HL-60/S4 treated with retinoic acid at 250 ng/mL for 4 days and 3 days (cell line): ENCODE results near the gene TMEM184B.

Experiments used
- in situ Hi-C: fragments of 300-500 bp; cut with MboI; formaldehyde crosslinking; loops from 2 replicates; pipeline ENCODE4 v1.7.0; 2022; ENCODE audit warnings: low sequenced_read_pairs

The TMEM184B gene

DNA sequence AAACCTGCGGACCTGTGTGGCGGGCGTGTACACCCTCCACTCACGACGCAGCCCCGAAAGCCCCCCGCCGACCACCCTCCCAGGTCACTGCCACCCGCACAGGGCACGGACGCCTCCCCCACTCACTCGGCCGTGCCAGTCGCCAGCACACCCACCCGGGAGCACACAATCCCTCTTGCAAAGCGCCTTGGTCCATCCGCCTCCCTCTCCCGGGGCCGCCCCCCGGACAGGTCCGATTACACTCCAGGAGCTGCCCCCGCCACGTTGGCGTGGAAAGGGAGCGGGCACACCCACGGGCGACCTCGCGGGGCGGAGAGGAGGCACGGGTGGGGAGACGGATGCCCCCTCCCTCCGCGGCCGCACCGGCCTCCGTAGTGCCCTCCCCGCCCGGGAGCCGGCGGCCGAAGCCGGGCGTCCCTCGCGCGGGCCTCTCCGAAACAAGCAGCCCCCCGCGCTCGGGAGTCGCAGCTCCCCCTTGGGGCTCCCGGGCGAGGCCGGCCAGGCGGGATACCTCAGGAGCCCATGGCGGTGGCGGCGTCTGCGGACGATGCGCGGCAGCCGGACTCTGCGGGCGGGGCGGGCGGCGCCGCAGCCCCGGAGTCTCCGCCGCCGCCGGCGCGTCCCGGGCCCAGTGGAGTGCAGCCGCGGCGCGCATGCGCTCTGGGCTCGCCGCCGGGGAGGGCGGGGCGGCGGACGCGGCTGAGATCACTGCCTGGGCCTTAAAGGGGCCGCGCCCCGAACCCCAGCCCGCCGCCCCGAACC lies at the start of gene TMEM184B:
Gene TMEM184B, minus strand, starts transcription at position 638 of the 762 bp plus-strand sequence. CDS start 25,049 bp downstream, outside the sequence.
- in situ Hi-C loops = no loop called here

DNA sequence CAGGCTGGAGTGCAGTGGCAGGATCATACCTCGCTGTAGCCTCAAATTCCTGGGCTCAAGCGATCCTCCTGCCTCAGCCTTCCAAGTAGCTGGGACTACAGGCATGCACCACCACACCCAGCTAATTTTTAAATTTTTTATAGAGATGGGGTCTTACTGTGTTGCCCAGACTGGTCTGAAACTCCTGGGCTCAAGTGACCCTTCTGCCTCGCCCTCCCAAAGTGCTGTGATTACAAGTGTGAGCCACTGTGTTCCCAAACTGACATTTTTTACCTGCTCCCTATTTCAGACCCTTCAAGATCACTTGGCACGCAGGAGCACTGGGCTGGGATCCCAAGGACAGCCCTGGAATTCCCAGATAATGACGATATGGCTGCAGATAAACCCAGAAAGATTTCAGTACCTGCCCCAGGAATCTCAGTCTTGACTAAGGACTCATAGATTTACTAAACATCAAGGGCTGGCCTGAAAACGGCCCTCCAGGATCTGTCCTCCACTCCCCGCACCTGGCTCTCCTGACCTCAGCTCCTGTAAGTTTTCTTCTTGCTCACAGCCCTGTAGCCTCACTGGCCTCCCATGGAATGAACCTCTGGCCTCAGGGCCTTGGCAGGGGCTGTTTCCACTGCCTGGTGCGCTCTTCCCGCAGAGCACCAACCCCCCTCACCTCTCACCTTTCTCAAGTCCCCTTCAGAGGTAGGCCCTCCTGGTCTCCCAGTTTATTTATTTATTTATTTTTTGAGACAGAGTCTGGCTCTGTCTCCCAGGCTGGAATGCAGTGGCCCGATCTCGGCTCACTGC lies 48.0 kb upstream of the TMEM184B start:
- in situ Hi-C loops = no loop called here

DNA sequence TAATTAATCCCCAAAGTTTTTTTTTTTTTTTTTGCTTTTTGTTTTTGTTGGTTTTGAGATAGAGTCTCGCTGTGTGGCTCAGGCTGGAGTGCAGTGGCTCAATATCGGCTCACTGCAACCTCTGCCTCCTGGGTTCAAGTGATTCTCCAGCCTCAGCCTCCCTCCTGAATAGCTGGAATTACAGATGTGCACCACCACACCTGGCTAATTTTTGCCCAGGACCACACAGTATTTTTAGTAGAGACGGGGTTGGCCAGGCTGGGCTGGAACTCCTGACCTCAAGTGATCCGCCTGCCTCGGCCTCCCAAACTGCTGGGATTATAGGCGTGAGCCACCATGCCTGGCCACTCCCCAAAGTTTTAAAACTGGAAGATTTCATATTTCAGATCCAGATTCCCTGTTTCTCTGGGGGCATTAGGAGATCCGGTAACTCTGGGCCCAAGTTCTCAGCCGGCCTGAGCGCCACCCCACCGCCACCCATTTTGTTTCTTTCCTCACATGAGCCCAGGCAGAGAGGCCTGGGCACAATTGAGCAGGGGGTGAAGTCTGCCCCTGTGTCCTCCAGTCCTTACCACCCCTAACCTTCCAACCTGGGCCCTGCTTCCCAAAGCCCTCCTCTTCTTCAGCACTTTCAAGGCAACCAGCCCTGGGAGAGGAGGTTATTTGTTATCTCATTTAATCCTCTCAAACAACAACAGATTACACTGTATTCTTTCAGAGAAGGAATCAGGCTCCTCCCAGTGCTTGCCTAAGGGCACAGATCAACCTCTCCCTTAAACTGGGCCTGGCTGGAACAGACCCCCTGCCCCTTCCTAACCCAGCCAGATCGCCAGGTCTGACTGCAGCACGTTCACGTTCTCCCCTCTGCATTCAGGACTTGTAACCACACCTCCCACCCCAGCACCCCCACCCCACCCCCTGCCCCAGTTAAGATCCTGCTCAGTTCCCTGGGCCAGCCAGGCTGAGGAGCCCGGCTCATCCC lies 46.3 kb upstream of the TMEM184B start:
- in situ Hi-C loops = no loop called here

DNA sequence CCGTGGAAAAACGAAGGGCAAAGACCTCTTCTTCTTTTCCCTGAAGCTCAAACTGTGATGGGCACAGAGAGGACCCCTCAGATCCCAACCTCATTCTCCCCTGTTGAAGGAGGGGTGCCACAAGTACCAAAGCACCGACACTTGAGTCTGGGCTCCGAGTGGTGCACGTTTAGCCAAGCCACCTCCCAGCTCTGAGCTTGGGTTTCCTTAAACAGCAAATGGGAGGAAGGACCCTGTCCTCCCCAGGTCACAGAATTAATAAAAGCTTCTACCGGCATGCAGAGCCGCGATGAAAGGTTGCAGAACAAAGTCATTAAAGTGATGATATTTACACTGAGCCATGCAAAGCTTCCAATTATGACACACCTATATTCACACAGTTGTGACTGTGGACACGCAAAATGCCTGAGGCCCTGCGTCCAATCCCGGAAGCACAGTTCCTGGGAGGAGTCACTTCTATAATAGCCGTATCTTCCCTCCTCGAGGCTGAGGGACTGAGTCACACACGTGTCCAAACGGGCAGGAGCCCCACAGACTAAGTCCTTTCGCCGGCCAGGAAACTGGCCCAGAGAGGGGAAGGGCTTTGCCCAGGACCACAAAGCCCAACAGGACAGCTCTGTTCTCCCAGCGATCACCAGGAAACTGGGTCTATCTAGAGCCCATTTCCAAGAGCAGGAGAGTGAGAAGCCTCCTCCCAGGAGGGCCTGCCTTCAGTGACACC lies 45.3 kb upstream of the TMEM184B start:
- in situ Hi-C loops = no loop called here

DNA sequence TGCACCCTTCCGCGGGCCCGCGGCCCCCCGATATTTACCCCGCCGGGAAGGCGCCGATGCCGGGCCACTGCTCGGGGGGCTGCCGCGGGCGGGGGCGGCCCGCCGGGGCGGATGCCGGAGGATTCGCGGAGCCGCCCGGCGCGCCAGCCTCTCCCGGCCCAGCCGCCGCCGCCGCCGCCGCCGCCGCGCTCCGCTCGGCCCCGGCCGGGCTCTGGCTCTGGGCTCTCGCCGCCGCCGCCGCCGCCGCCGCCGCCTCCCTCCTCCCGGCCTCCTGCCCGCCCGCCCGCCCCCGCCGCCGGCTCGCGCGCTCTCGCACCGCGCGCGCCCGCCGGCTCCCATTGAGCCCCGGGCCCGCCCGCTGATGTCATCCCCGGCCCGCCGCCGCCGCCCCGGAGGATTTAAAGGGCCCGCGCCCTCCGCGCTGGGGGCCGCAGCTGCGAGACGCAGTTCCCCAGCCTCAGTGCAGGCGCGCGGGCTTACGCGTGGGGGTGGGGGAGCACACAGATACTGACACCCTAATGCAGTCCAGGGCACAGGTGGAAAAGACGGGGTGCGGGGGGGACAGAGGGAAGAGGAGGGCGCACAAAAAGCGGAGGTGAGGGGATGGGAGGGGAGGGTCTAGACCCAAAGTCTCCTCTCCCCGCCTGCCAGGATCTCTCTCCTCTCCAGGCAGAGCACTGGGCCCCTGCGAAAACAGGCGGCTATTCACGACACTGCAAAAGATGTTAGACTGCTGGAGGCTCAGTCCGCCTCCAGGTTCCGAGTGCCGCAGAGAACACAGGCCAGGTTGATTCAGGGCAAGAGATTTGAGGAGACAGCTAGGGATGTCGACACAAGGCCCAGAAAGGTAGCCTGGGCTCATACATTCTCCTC lies 44.5 kb upstream of the TMEM184B start, which contains the start of gene CSNK1E:
Gene CSNK1E, minus strand, starts transcription at position 312 of the 873 bp plus-strand sequence. CDS start 3,276 bp downstream, outside the sequence.
- in situ Hi-C loops = no loop called here

DNA sequence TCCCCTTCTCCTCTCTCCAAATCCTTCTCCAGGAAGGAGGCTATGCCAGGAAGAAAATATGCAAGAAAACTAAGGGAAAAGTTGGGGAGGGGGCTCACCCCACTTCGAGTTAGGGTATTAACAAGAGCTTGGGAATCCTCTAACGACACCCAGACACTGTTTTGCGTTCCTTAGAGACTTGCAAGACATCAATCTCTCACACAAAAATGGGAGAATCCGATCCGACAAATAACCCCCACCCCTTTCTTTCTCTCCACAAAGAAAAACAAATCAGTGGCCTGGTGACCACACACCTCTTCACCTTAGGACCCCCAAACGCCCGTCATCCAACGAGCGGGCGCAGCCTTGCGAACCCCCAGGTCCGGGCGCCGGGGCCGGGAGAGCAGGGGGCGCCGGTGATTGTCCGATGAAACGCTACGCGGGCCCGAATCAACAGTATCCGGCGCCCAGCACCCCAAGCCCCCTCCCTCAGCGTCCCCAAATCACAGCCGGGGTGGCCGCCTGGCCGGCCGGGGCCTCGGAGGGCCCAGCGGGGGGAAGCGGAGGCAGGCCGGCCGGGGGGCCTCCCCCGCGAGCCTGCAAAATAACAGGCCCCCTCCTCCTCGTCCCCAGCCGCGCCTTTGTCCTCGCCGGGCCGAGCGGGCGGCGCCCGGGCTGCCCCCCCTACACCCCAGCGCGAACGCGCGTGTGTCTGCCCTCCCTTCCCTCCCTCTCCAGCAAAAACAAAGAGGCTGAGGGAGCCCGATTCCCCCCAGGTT lies 43.7 kb upstream of the TMEM184B start:
- in situ Hi-C loops = no loop called here

DNA sequence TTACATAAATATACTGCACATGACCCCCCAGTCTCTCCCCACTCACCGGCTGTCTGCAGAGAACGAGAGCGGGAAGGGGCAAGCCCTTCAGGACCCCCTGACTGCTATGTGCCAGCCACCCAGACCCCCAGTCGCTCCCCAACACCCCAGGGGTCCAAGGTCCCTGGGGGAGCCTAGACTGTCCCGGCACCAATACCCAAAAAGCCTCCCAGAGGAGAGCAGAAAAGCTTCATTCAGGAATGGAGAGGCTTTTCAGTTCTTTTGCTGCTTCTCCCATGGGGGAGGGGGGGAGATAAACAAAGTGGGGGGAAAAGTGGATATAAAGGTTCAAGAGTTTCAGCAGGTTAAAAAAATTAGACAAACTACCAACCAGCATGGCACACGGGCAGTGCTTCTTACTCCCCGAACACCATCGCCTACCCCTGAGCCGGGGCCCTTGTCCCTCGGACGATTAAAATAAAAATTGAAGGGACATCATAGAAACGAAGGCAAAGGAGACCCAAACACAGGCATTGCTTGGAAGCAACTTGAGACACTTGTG lies 43.1 kb upstream of the TMEM184B start:
- in situ Hi-C loops = no loop called here

DNA sequence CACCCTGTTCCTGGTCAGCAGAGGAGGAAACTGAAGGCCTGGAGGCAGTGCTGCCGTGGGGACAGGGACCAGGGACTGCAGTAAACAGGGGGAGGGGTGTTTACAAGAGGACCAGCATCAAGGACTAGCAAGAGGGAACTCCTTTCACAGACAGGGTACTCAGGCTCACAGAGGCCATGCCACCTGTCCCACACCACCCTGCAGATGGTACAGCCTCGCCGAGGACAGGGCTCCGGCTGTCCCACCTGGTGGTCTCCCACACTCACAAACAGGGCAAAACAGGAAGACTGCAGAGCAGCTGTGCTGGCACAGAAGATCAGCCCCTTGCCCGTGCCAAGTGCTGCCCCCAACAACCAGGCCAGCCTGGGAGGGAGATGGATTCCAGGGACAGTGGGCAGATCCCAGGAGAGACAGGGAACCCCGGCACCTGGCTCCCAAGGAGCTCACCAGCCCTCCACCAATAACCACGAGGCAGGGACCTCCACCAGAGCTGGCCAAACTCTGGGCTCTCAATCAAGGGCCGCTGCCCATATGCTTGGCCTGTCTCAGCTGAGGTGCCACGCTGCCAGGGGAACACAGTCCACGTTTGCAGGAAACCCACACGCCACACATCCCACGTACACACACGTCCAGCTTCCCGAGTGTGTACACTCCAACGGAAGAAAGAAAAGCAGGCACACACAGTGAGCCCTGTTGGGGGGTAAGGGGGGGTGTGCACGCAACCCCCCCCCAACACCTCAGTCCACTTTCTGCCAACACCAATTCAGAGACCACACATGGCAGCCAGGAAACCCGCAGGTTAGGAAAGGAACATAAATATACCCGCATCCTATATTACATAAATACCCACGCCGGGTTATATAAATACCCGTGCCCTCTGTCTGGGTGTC lies 42.4 kb upstream of the TMEM184B start:
- in situ Hi-C loops = no loop called here

DNA sequence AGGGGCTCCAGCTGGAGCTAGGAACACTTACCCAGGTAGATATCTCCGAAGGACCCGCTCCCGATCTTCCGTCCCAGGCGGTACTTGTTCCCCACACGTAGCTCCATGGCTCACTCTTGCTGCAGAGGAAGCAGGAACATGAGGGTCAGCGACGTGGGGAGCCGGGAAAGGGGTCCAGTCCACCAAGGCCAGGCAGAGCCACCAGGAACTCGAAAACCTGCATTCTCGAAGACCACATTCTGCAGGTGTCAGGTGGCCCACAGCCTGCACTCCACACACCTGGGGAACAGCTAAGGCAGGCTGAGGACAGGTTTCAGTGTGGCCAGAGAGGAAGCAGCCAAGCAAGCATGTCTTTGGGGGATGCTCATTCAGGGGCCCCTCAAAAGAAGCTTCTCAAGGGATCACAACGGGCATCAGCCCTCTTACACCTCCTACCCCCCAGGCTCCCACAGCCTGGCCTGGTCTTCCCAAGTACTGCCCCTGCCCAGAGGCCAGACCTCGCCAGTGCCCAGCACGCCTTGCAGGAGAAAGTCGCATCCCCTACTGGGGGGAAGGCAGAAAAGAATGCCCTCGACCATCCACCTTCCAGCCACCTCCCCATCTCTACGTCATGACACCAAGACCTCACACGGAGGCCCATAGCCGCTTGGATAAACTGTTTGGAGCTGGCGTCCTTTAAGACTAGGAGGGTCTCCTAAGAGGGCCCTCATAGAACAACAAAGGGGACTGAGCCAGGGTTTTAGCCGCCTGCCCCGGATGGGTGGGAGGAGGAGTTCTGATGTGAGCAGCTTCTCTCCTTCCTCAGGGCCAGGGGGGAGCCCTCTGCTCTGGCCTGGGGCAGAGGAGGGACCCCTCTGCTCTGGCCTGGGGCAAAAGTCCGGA lies 41.5 kb upstream of the TMEM184B start:
- in situ Hi-C loops = no loop called here

DNA sequence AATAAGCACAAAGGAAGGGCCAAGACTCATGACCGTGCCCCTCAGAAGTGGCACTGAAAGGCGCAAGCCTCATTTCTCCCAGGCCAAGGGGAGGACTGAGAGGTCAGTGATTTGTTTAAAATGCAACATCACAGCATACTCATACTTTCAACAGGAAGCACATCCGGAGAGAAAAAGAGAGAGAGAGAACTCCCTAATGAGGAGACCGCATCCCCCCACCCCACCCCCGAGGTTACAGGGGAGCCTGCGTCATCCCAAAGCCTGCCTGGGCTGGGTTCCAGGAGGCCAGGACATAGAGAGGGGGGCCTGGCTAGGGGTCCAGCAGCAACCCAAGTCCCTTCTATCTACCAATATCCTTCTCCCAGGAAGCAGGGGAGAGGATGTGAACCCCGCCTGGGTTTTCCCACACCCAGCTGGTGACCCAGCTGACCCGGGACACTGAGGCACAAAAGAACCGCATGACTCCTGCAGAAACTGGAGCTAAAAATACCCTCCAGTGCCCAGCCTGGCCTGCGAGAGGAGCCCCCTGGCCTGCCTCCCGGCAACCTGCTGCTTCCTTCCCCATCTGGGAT lies 40.7 kb upstream of the TMEM184B start:
- in situ Hi-C loops = no loop called here

DNA sequence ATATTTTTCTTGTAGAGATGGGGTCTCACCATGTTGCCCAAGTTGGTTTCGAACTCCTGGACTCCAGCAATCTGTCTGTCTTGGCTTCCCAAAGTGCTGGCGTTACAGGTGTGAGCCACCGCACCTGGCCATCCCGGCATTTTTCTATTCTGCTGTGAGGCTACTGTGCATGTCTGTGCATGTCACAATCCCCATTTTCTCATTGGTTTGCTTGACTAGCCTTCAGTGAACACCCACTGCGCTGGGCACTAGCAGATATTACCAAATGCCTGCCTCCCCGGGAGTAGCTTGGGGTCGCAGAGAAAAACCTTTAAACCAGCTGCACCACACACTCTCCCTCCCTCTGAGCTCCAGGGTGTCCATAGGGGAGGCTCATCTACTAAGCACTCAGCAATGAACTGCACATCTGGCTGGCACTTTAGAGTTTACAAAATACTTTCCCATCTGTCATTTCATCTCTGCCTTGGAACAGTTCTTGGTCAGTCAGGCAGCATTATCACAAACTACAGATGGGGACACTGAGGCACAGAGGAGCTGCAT lies 39.5 kb upstream of the TMEM184B start:
- in situ Hi-C loops = no loop called here

DNA sequence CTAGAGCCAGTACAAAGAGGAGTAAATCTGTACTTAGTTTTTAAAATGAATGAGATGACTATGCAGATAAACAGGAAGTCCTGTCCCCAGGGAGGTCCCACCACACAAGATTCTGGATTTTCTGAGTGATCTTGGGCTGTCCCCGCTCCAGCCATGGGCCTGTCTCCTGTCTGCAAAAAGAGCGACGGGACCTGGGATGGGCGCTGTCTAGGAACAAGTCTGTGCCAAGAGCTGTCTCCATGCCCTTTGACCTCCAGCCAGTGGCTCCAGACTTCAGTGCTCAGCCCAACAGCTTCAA lies 38.5 kb upstream of the TMEM184B start:
- in situ Hi-C loops = no loop called here

DNA sequence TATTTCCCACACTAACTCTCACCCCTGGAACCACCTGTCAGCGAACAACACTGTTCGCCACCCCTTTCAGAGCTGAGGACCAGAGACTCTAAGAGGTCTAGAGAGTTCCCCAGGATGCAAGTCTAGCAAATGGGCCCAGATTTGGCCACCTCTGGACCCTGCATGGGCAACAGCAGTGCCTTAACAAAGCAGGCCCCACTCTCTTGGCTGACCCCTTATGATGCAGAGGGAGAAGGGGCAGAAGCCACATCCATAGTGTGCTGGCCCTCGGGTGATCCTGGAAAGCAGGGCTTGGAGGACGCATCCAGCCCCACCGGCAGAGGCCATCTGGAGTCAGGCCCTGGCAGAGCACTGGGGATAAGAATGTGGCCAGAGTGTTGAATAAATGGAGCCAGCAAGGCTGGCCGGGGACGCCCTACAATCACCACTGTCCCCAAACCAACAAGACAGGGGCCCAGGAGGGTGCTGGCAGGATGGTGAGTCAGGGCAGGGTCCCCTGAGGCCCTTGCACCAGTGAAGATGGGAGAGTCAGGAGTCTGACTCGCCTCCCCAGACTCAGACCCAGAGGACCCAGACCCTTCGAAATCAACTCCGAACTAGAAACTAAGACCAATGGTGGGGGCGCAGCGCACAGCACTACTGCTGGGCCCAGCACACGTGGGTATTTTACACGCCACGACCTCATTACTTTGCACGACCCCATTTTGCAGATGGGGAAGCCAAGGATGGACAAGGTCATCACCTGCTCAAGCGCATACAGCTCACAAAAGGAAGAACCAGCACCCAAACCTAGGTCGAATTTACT lies 37.9 kb upstream of the TMEM184B start:
- in situ Hi-C loops = no loop called here

DNA sequence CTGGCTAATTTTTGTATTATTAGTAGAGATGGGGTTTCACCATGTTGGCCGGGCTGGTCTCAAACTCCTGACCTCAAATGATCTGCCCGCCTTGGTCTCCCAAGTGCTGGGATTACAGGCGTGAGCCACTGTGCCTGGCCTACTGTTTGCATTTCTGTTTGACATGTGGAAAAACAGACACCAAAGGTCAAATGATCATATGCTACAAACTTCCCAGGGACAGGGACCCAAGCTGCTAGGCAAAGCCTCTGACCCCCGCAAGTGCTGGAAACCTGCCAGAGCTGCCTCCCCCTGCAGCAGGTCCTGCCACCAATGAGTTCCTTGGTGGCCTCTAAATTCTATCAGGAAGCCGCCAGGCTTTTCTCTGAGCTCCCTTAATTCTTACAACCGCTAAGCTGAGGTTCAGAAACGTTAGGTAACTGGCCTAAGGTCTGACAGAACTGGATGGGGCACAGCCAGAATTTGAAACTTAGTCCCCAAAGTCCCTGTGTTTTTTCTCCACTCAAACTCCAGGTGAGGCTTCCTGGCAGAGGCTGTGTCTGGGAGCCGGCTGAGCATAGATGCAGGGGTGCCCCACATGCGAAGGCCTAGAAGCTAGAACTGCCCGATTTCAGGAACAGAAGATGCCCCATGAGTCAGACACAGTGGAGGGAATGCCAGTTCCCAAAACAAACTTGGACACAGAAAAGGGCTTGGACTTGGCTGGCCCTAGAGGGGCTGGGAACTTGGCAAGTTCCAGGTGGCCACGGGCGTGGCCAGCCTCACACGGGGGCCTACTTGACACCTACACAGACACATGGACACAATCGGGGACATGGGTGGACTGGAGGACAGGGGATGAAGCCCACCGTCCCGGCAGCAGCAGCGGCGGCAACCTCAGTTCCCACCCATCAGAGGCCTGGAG lies 37.1 kb upstream of the TMEM184B start:
- in situ Hi-C loops = no loop called here
